Left ventricle myocardium inferior (tissue), 1 donor: ENCODE measurements around the gene AOAH. TPM values are rescaled to one million over a fixed set of nuclear protein-coding genes. Genes with fewer than 3 reads are reported as not detected.
"Not testable (repeated sequence)": the region's sequence is repeated elsewhere in the genome, so short reads cannot be mapped to it uniquely, and the experiment has no call there.

Experiments
- DNase-seq: peaks from one replicate; pipeline ENCODE4 v3.0.0-alpha.2; 2020
- H3K27ac ChIP-seq: fragments of 200-600 bp; replicated peaks from 2 replicates; pipeline ENCODE4 v1.8.0; 2021
- H3K27me3 ChIP-seq: fragments of 200-600 bp; 2 replicates; pipeline ENCODE4 v1.8.0; 2021; ENCODE audit warnings: low read depth
- H3K36me3 ChIP-seq: fragments of 200-600 bp; 2 replicates; pipeline ENCODE4 v1.8.0; 2021
- H3K4me1 ChIP-seq: fragments of 200-600 bp; 2 replicates; pipeline ENCODE4 v1.8.0; 2021
- H3K4me3 ChIP-seq: fragments of 200-600 bp; 2 replicates; pipeline ENCODE4 v1.8.0; 2021; ENCODE audit warnings: mild to moderate bottlenecking, moderate library complexity
- H3K9me3 ChIP-seq: fragments of 200-600 bp; replicated peaks from 2 replicates; pipeline ENCODE4 v1.8.0; 2021
- CTCF ChIP-seq: fragments of 200-600 bp; IDR thresholded peaks from 2 replicates; pipeline ENCODE4 v1.8.0; 2021; ENCODE audit warnings: antibody characterized with exemption, mild to moderate bottlenecking, borderline replicate concordance
- intact Hi-C: fragments of 100-400 bp; cut with micrococcal nuclease; formaldehyde crosslinking; loops from one replicate; pipeline ENCODE4 v1.11.0; 2022
- total RNA-seq: library from RNA; stranded (reverse); fragmentation: NEBNext Ultra II Directional; extraction: Animal tissue kit (Norgen Biotek cat#: 25700); gene quantifications from one replicate; pipeline ENCODE4 v1.2.1, GENCODE V29; 2021
- donor health status: DM: no; HTN: yes; CAD: no; lungs with severe emphysema.

Gene AOAH
- total RNA-seq, 1 donor from 2014 or later: 1.9 TPM

DNA sequence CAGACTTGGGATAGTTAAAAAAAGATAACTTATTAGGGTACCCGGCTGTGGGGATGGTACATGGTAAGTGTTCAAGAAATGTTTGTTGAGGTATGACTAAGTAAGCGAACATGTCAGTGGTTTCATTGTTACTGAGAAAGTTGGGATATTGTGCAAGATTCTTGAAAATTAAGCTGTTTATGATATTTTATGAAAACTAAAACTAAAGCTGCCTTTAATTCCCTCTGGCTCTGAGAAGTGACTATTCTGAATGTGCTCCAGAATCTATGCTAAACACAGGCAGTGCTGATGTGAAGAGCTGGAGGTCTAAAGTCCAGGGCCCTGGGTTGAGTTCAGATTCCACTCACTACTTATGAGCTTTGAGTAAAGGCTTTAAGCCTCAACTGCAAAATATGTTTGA, 72.9 kb downstream of the AOAH start:
- Histone ChIP-seq H3K36me3 (no peaks in the 10 kb centered on the region), H3K4me1 (no peaks in the 10 kb centered on the region), H3K27ac (no peak overlapping the region), H3K4me3 (no peak overlapping the region), H3K27me3 (no peaks in the 10 kb centered on the region), H3K9me3 (no peaks in the 10 kb centered on the region)
- no peak for TF ChIP-seq CTCF
- intact Hi-C loops: no loop called here
- DNase-seq: no peak

DNA sequence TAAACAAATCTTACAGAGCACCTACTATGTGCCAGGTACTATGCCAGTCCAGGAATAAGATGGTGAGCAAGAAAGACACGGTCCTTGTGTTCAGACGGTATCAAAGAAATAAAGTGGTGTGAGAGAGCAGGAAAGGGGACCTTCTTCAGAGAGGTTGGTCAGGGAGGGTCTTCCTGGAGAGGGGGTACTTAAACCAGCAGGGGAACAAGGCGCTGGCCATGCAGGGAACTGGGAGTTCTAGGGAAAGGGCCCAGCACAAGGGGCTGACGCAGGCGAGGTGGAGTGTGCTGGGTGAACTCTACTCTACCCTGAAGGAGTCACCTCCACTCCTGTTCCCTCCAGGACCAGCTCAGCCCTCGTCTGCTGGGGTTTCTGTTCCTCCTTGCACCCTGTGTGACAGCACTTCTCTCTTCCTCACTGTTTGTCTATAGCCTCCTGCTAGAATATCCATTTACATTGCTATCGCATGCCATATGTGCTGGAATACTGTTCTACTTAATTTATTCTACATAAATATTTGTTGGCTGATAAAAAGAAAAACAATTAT, 73.5 kb downstream of the AOAH start:
- Histone ChIP-seq H3K9me3 (no peaks in the 10 kb centered on the region), H3K27me3 (no peaks in the 10 kb centered on the region), H3K27ac (no peak overlapping the region), H3K36me3 (no peaks in the 10 kb centered on the region), H3K4me3 (no peak overlapping the region), H3K4me1 (no peaks in the 10 kb centered on the region)
- DNase-seq: no peak
- intact Hi-C loops: no loop called here
- no peak for TF ChIP-seq CTCF

DNA sequence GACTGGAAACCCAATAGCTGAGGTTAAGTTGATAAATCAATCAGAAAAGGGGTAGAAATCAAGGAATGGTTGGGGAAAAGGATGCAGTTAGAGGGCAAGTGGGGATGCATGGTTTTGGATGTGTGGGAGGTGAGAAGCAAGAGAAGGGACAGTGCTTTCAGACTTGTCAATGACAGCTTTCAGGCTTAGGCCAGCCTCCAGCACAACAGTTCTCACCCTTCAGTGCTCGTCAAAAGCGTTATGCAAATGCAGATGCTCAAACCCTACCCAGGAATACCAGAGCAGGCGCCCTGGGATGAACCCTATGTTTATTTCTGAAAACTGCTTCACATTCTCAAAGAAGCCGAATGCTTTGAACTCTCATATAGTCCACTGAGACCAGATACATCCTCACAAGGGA, 74.0 kb downstream of the AOAH start:
- TF ChIP-seq CTCF: no peak
- Histone ChIP-seq H3K36me3 (no peaks in the 10 kb centered on the region), H3K4me3 (no peak overlapping the region), H3K27me3 (no peaks in the 10 kb centered on the region), H3K27ac (no peak overlapping the region), H3K9me3 (no peaks in the 10 kb centered on the region), H3K4me1 (no peaks in the 10 kb centered on the region)
- no peak for DNase-seq
- intact Hi-C loops: no loop called here

- H3K9me3 ChIP-seq, H3K27ac ChIP-seq, H3K4me1 ChIP-seq, intact Hi-C loops, H3K27me3 ChIP-seq, H3K36me3 ChIP-seq, H3K4me3 ChIP-seq, DNase-seq: not testable (repeated sequence)
Measured at GRCh38 chr7:36649319-36649718, 75.0 kb downstream of the AOAH start.

GRCh38 chr7:36648441-36648840, 75.9 kb downstream of the AOAH start:
- intact Hi-C loops: no loop called here
- H3K4me1 ChIP-seq: no peaks in the 10 kb centered on the region
- H3K27ac ChIP-seq: no peak overlapping the region
- H3K36me3 ChIP-seq: no peaks in the 10 kb centered on the region
- DNase-seq: no peak
- no peak for TF ChIP-seq CTCF
- H3K27me3 ChIP-seq: no peaks in the 10 kb centered on the region
- H3K4me3 ChIP-seq: no peak overlapping the region
- no peaks in the 10 kb centered on the region for H3K9me3 ChIP-seq

- no peaks in the 10 kb centered on the region for H3K27me3 ChIP-seq
- no peak overlapping the region for H3K4me3 ChIP-seq
- no peak for TF ChIP-seq CTCF
- H3K9me3 ChIP-seq: no peaks in the 10 kb centered on the region
- no peaks in the 10 kb centered on the region for H3K4me1 ChIP-seq
- intact Hi-C loops: no loop called here
- no peak overlapping the region for H3K27ac ChIP-seq
- H3K36me3 ChIP-seq: no peaks in the 10 kb centered on the region
- DNase-seq: no peak
Measured at GRCh38 chr7:36644625-36645422, 79.5 kb downstream of the AOAH start.
